PC-3 (cell line): Measurements from ENCODE around the gene CFAP410. TPM values are rescaled to one million over a fixed set of nuclear protein-coding genes. Genes with fewer than 3 reads are reported as not detected.

ENCODE experiments used
- ATAC-seq: fragments of 200-7000 bp; cut with Tn5 transposase; 2 replicates; pipeline ENCODE4 v1.9.1; 2020; ENCODE audit warnings: mild to moderate bottlenecking, moderate library complexity
- BruUV-seq: library from RNA; stranded (reverse); fragments of 400-500 nt; replicated peaks from 2 replicates; lab custom pipeline; 2021; lab: Mats Ljungman, UMichigan
- CTCF ChIA-PET: fragments of 300-600 bp; sonication (Branson Sonifier 250); formaldehyde crosslinking; loops from one replicate; lab custom pipeline; 2022; ENCODE audit warnings: antibody characterized with exemption; lab: Charles Lee
- POLR2A ChIA-PET: fragments of 300-600 bp; sonication (Branson Sonifier 250); formaldehyde crosslinking; loops from one replicate; lab custom pipeline; 2022; ENCODE audit warnings: antibody characterized with exemption; ENCODE audit not compliant: unreplicated experiment; lab: Charles Lee
- DNase-seq: peaks from one replicate; pipeline ENCODE4 v3.0.0-alpha.2; 2015
- H2AFZ ChIP-seq: fragments of 300-600 bp; sonication (generic); 2 replicates; pipeline ENCODE4 v1.6.0; 2016; ENCODE audit warnings: antibody characterized with exemption, low read length
- H3F3A ChIP-seq: fragments of 300-600 bp; sonication (generic); one replicate; pipeline ENCODE4 v1.6.0; 2017; ENCODE audit warnings: antibody characterized with exemption, low read length, control low read depth, mild to moderate bottlenecking; ENCODE audit not compliant: unreplicated experiment
- H3K27ac ChIP-seq: fragments of 300-600 bp; sonication (generic); 2 replicates; pipeline ENCODE4 v1.5.1; 2016; ENCODE audit warnings: mild to moderate bottlenecking, low read length
- H3K27me3 ChIP-seq: fragments of 300-600 bp; sonication (generic); 2 replicates; pipeline ENCODE4 v1.6.1; 2016; ENCODE audit warnings: low read length, mixed read lengths
- H3K36me3 ChIP-seq: fragments of 300-600 bp; sonication (generic); 2 replicates; pipeline ENCODE4 v1.6.1; 2016; ENCODE audit warnings: low read depth, mixed run types, low read length, mixed read lengths
- H3K4me1 ChIP-seq: fragments of 300-600 bp; sonication (generic); 2 replicates; pipeline ENCODE4 v1.5.1; 2016; ENCODE audit warnings: low read length; ENCODE audit not compliant: insufficient read depth
- H3K4me2 ChIP-seq: fragments of 300-600 bp; sonication (generic); 2 replicates; pipeline ENCODE4 v1.6.0; 2016; ENCODE audit warnings: low read length
- H3K4me3 ChIP-seq: fragments of 300-600 bp; sonication (generic); 2 replicates; pipeline ENCODE4 v1.5.1; 2016; ENCODE audit warnings: mild to moderate bottlenecking, low read length, mixed read lengths
- H3K79me2 ChIP-seq: fragments of 300-600 bp; sonication (generic); 2 replicates; pipeline ENCODE4 v1.6.1; 2017; ENCODE audit warnings: low read length, mixed read lengths
- H3K9ac ChIP-seq: fragments of 300-600 bp; sonication (generic); 2 replicates; pipeline ENCODE4 v1.6.0; 2016; ENCODE audit warnings: mild to moderate bottlenecking, low read length
- H3K9me2 ChIP-seq: fragments of 300-600 bp; sonication (generic); replicated peaks from 2 replicates; pipeline ENCODE4 v1.6.1; 2016; ENCODE audit warnings: mixed run types, low read length, mixed read lengths
- H3K9me3 ChIP-seq: fragments of 300-600 bp; sonication (generic); 2 replicates; pipeline ENCODE4 v1.6.1; 2016; ENCODE audit warnings: low read length, mixed read lengths
- H4K20me1 ChIP-seq: fragments of 300-600 bp; sonication (generic); 2 replicates; pipeline ENCODE4 v1.6.1; 2016; ENCODE audit warnings: low read length, mixed read lengths
- CTCF ChIP-seq: fragments of 300-600 bp; sonication (generic); conservative IDR thresholded peaks from 2 replicates; pipeline ENCODE4 v1.5.1; 2017; ENCODE audit warnings: antibody characterized with exemption, low read depth, mild to moderate bottlenecking, low read length
- EZH2 ChIP-seq: fragments of 300-600 bp; sonication (generic); IDR thresholded peaks from one replicate; pipeline ENCODE4 v1.6.1; 2017; ENCODE audit warnings: antibody characterized with exemption, mild to moderate bottlenecking, low read length; ENCODE audit not compliant: unreplicated experiment
- EZH2phosphoT487 ChIP-seq: fragments of 300-600 bp; sonication (generic); IDR thresholded peaks from 2 replicates; pipeline ENCODE4 v1.6.1; 2018; ENCODE audit warnings: mild to moderate bottlenecking, antibody characterized with exemption, low read length, borderline replicate concordance
- intact Hi-C: fragments of 100-400 bp; cut with micrococcal nuclease; formaldehyde crosslinking; loops from 2 replicates; pipeline ENCODE4 v1.9.0; 2023
- total RNA-seq: library from RNA; depleted of rRNA; stranded (reverse); fragments of >200 nt; gene quantifications from 2 replicates; pipeline ENCODE4 v1.2.3, GENCODE V29; 2014

The CFAP410 gene
- total RNA-seq, 1 experiment from 2014 or later: 18.4 TPM

- ATAC-seq (no peak), DNase-seq (no peak)
- H4K20me1 ChIP-seq: no peaks in the 10 kb centered on the region
- POLR2A ChIA-PET: no interaction called here
- no peaks in the 10 kb centered on the region for H3K9me3 ChIP-seq
- H3K4me3 ChIP-seq: no peak overlapping the region
- no peaks in the 10 kb centered on the region for H3K9me2 ChIP-seq
- H2AFZ ChIP-seq: no peak overlapping the region
- no peak overlapping the region for H3K4me2 ChIP-seq
- H3K79me2 ChIP-seq: no peaks in the 10 kb centered on the region
- BruUV-seq: no TSS peak
- CTCF ChIA-PET: no interaction called here
- TF ChIP-seq EZH2phosphoT487 (no peak), EZH2 (no peak), CTCF (no peak)
- no peaks in the 10 kb centered on the region for H3F3A ChIP-seq
- peaks cover 16% of the 10 kb centered on the region for H3K27me3 ChIP-seq
- no peaks in the 10 kb centered on the region for H3K36me3 ChIP-seq
- intact Hi-C loops: no loop called here
- H3K4me1 ChIP-seq: no peaks in the 10 kb centered on the region
- H3K9ac ChIP-seq: no peak overlapping the region
- H3K27ac ChIP-seq: no peak overlapping the region
Observed at GRCh38 chr21:44356636-44357035, 17.4 kb upstream of the CFAP410 start.

GRCh38 chr21:44356160-44356559, 17.0 kb upstream of the CFAP410 start:
- ATAC-seq: no peak
- POLR2A ChIA-PET: no interaction called here
- CTCF ChIA-PET: no interaction called here

More at GRCh38 chr21:44356160-44356559, 17.0 kb upstream of the CFAP410 start:
- H3K4me2 ChIP-seq: no peak overlapping the region
- TF ChIP-seq CTCF (no peak), EZH2phosphoT487 (no peak), EZH2 (no peak)
- H3K9ac ChIP-seq: no peak overlapping the region
- no peaks in the 10 kb centered on the region for H3K9me3 ChIP-seq
- H3K4me3 ChIP-seq: no peak overlapping the region
- H3K36me3 ChIP-seq: no peaks in the 10 kb centered on the region
- no peaks in the 10 kb centered on the region for H3K4me1 ChIP-seq
- no peak overlapping the region for H3K27ac ChIP-seq
- no peaks in the 10 kb centered on the region for H3F3A ChIP-seq
- no peaks in the 10 kb centered on the region for H3K79me2 ChIP-seq
- intact Hi-C loops: no loop called here
- no peaks in the 10 kb centered on the region for H3K9me2 ChIP-seq
- H4K20me1 ChIP-seq: no peaks in the 10 kb centered on the region
- H3K27me3 ChIP-seq: peaks cover 21% of the 10 kb centered on the region
- no peak overlapping the region for H2AFZ ChIP-seq
- BruUV-seq: no TSS peak
- no peak for DNase-seq
